DOHH2 (cell line): Measurements from ENCODE around the gene PTEN.

Source experiments
- H3F3A ChIP-seq: fragments of 200-600 bp; sonication (generic), shearing (Covaris generic); 2 replicates; pipeline ENCODE4 v1.6.0; 2016; ENCODE audit warnings: antibody characterized with exemption, mild to moderate bottlenecking; ENCODE audit not compliant: control insufficient read depth, insufficient read depth
- H3K27ac ChIP-seq: fragments of 200-600 bp; sonication (generic); 2 replicates; pipeline ENCODE4 v1.5.1; 2014; ENCODE audit warnings: low read depth, mild to moderate bottlenecking, low read length, moderate library complexity
- H3K27me3 ChIP-seq: fragments of 200-600 bp; sonication (generic); 2 replicates; pipeline ENCODE4 v1.6.1; 2014; ENCODE audit warnings: mild to moderate bottlenecking, low read length, mixed read lengths; ENCODE audit not compliant: control insufficient read depth
- H3K36me3 ChIP-seq: fragments of 200-600 bp; sonication (generic); 2 replicates; pipeline ENCODE4 v1.6.1; 2014; ENCODE audit warnings: mild to moderate bottlenecking, low read length, moderate library complexity, mixed read lengths; ENCODE audit not compliant: control insufficient read depth
- H3K4me1 ChIP-seq: fragments of 200-600 bp; sonication (generic); 2 replicates; pipeline ENCODE4 v1.6.1; 2014; ENCODE audit warnings: mild to moderate bottlenecking, low read length, mixed read lengths; ENCODE audit not compliant: control insufficient read depth
- H3K4me2 ChIP-seq: fragments of 200-600 bp; sonication (generic); 2 replicates; pipeline ENCODE4 v1.6.0; 2014; ENCODE audit warnings: mild to moderate bottlenecking, low read length, moderate library complexity
- H3K4me3 ChIP-seq: fragments of 200-600 bp; sonication (generic); 2 replicates; pipeline ENCODE4 v1.5.1; 2014; ENCODE audit warnings: mild to moderate bottlenecking, low read length, mixed read lengths
- H3K79me2 ChIP-seq: fragments of 200-600 bp; sonication (generic); 2 replicates; pipeline ENCODE4 v1.6.1; 2014; ENCODE audit warnings: mild to moderate bottlenecking, low read length, mixed read lengths; ENCODE audit not compliant: control insufficient read depth
- H3K9me2 ChIP-seq: fragments of 200-600 bp; sonication (generic); replicated peaks from 2 replicates; pipeline ENCODE4 v1.6.1; 2014; ENCODE audit warnings: mild to moderate bottlenecking, low read length, mixed read lengths; ENCODE audit not compliant: control insufficient read depth
- H3K9me3 ChIP-seq: fragments of 200-600 bp; sonication (generic); 2 replicates; pipeline ENCODE4 v1.6.1; 2014; ENCODE audit warnings: antibody characterized with exemption, low read length, mixed read lengths; ENCODE audit not compliant: control insufficient read depth, insufficient read depth
- H4K20me1 ChIP-seq: fragments of 200-600 bp; sonication (generic); 2 replicates; pipeline ENCODE4 v1.6.0; 2014; ENCODE audit warnings: low read depth, mild to moderate bottlenecking, antibody characterized with exemption, low read length, moderate library complexity; ENCODE audit not compliant: control insufficient read depth, insufficient read depth
- EZH2phosphoT487 ChIP-seq: fragments of 200-600 bp; sonication (generic); IDR thresholded peaks from 2 replicates; pipeline ENCODE4 v1.6.1; 2017; ENCODE audit warnings: borderline replicate concordance, mild to moderate bottlenecking, antibody characterized with exemption, low read length, moderate library complexity, mixed read lengths
- TF ChIP-seq, protein P1 (sequence below): fragments of 200-600 bp; sonication (generic); IDR thresholded peaks from one replicate; pipeline ENCODE4 v1.5.1; 2014; ENCODE audit warnings: antibody characterized with exemption, mild to moderate bottlenecking, low read depth, low read length; ENCODE audit not compliant: poor library complexity, severe bottlenecking

The PTEN gene

DNA sequence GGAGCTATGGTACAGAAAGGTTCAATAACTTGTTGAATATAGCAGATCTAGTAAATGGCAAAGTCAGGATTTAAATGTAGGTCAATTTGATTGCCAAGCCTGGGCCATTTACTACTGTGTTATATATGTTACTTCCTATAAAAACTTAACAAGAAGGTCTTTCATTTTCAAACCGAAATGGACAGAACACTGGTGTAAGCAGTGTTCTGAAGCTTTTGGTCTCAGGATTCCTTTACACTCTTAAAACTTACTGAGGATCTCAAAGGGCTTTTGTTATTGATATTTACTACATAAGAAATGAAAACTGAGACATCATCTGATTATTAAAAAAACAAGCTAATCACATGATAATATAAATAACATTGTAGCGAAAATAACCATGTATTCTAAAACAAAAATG lies 114.7 kb downstream of the PTEN start:
- Histone ChIP-seq H3K79me2 (no peaks in the 10 kb centered on the region), H3F3A (peaks cover 8% of the 10 kb centered on the region; the same call in 1 of the 2 replicates), H4K20me1 (no peaks in the 10 kb centered on the region), H3K4me1 (peaks cover 9% of the 10 kb centered on the region), H3K9me3 (no peaks in the 10 kb centered on the region), H3K27me3 (no peaks in the 10 kb centered on the region), H3K4me3 (no peak overlapping the region), H3K9me2 (no peaks in the 10 kb centered on the region), H3K36me3 (no peaks in the 10 kb centered on the region), H3K27ac (no peak overlapping the region), H3K4me2 (no peak overlapping the region)
- TF ChIP-seq, protein P1, sequence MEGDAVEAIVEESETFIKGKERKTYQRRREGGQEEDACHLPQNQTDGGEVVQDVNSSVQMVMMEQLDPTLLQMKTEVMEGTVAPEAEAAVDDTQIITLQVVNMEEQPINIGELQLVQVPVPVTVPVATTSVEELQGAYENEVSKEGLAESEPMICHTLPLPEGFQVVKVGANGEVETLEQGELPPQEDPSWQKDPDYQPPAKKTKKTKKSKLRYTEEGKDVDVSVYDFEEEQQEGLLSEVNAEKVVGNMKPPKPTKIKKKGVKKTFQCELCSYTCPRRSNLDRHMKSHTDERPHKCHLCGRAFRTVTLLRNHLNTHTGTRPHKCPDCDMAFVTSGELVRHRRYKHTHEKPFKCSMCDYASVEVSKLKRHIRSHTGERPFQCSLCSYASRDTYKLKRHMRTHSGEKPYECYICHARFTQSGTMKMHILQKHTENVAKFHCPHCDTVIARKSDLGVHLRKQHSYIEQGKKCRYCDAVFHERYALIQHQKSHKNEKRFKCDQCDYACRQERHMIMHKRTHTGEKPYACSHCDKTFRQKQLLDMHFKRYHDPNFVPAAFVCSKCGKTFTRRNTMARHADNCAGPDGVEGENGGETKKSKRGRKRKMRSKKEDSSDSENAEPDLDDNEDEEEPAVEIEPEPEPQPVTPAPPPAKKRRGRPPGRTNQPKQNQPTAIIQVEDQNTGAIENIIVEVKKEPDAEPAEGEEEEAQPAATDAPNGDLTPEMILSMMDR, result no peak
- no peak for TF ChIP-seq EZH2phosphoT487

DNA sequence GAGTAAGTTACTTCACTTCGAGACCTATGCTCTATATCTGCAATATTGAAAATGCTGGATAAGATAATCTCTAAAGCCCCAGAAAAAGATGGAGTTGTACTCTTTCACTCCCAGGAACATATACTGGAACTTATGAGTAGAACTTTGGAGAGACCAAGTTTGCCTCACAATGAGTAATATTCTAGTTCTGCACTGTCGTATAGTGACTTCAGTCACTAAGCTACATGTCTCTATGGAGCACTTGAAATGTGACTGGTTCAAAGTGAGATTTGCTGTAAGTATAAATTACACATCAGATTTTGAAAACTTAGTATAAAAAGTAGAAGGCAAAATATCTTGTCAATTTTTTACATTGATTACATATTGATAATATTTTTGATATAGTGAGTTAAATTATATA lies 116.4 kb downstream of the PTEN start:
- Histone ChIP-seq H3K9me2 (no peaks in the 10 kb centered on the region), H3K4me3 (no peak overlapping the region), H4K20me1 (no peaks in the 10 kb centered on the region), H3F3A (no peaks in the 10 kb centered on the region), H3K9me3 (no peaks in the 10 kb centered on the region), H3K79me2 (no peaks in the 10 kb centered on the region), H3K27me3 (no peaks in the 10 kb centered on the region), H3K4me1 (peaks cover 21% of the 10 kb centered on the region), H3K4me2 (no peak overlapping the region), H3K27ac (no peak overlapping the region), H3K36me3 (no peaks in the 10 kb centered on the region)
- TF ChIP-seq, protein P1, result no peak
- TF ChIP-seq EZH2phosphoT487, result no peak

DNA sequence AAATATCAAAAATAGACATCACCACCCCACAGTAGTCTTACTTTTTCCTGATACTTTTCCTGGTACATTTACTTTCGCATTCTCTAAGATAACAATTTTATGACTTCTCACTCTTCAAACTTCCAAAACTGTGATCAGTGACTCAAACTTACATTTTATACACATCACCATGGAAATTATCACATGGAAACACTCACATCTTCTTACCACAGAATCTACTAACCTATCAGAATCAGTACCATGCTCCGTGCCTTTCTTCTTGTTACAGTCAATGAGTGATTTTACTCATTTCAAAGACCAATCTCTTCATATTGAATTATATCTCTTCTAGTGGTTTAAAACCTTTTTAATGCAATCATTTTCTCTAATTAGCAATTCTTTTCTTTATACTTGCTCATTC lies 120.3 kb downstream of the PTEN start:
- Histone ChIP-seq H3K4me2 (no peak overlapping the region), H3F3A (no peaks in the 10 kb centered on the region), H3K9me3 (no peaks in the 10 kb centered on the region), H3K27me3 (no peaks in the 10 kb centered on the region), H3K4me3 (no peak overlapping the region), H3K27ac (no peak overlapping the region), H3K36me3 (no peaks in the 10 kb centered on the region), H3K9me2 (no peaks in the 10 kb centered on the region), H3K79me2 (no peaks in the 10 kb centered on the region), H4K20me1 (no peaks in the 10 kb centered on the region), H3K4me1 (peaks cover 21% of the 10 kb centered on the region)
- TF ChIP-seq, protein P1, result no peak

DNA sequence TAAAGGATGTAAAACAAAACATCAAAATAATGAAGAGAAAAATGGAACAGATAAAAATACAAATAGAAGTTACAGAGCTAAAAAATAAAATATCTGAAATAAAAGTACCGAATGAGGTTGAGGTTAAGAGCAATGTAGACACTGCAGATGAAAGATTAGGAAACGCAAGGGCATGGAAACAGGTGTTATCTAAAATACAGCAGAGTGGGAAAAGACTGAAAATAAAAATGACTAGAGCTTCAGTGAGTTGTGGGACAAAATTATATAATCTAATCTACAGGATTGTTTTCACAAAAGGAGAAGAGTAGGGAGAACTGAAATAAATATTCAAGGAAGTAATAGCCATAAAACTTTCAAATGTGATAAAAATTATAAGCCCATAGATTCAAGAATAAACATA lies 123.8 kb downstream of the PTEN start:
- no peaks in the 10 kb centered on the region for H3K36me3 ChIP-seq
- H3K4me2 ChIP-seq, result no peak overlapping the region
- H3F3A ChIP-seq, result no peaks in the 10 kb centered on the region
- no peaks in the 10 kb centered on the region for H3K9me3 ChIP-seq
- H3K4me1 ChIP-seq, result peaks cover 12% of the 10 kb centered on the region
- H4K20me1 ChIP-seq, result no peaks in the 10 kb centered on the region
- TF ChIP-seq EZH2phosphoT487, result no peak
- TF ChIP-seq, protein P1, result no peak
- H3K27me3 ChIP-seq, result no peaks in the 10 kb centered on the region
- H3K27ac ChIP-seq, result no peak overlapping the region
- no peak overlapping the region for H3K4me3 ChIP-seq
- H3K79me2 ChIP-seq, result no peaks in the 10 kb centered on the region
- H3K9me2 ChIP-seq, result no peaks in the 10 kb centered on the region
